GM10248 (cell line): Measurements from ENCODE around the gene RFTN1.

ENCODE experiments used
- CTCF ChIA-PET: fragments of 300-600 bp; sonication (Branson Sonifier 250); formaldehyde crosslinking; extraction: SDS; loops from one replicate; lab custom pipeline; 2021; ENCODE audit warnings: antibody characterized with exemption; lab: Yijun Ruan, JAX
- POLR2A ChIA-PET: fragments of 350-650 bp; sonication (Branson Sonifier 250); formaldehyde crosslinking; extraction: SDS; loops from one replicate; lab custom pipeline; 2020; ENCODE audit warnings: antibody characterized with exemption; lab: Yijun Ruan, JAX
- DNase-seq: peaks from one replicate; pipeline ENCODE4 v3.0.0; 2012; ENCODE audit errors: extremely low spot score
- CTCF ChIP-seq: IDR thresholded peaks from 2 replicates; pipeline ENCODE4 v1.5.1; 2012; ENCODE audit warnings: mild to moderate bottlenecking, low read depth; ENCODE audit errors: extremely low read depth, missing control alignments, control extremely low read depth

The RFTN1 gene

GRCh38 chr3:16407366-16407765, 106.1 kb downstream of the RFTN1 start:
- TF ChIP-seq CTCF = no peak
- DNase-seq = no peak
- ChIA-PET CTCF (interaction anchor here (0.9 to 2.0 kb wide), 9 partner anchors 11 to 35 kb away, joined by 3 to 6 read pairs (median 3); no protein-coding TSS in a partner anchor), POLR2A (no interaction called here)

- POLR2A ChIA-PET = no interaction called here
- DNase-seq = no peak
- no peak for TF ChIP-seq CTCF
- CTCF ChIA-PET = interaction anchor here (1.2 to 2.6 kb wide), 7 partner anchors 12 to 35 kb away, joined by 3 to 8 read pairs (median 5); no protein-coding TSS in a partner anchor
Measured at GRCh38 chr3:16406579-16406978, 106.9 kb downstream of the RFTN1 start.

- ChIA-PET CTCF (interaction anchor here (1.6 to 2.6 kb wide), 4 partner anchors 11 to 17 kb away, joined by 5 to 8 read pairs (median 6); no protein-coding TSS in a partner anchor), POLR2A (no interaction called here)
- no peak for TF ChIP-seq CTCF
- DNase-seq = no peak
Measured at GRCh38 chr3:16406166-16406565, 107.3 kb downstream of the RFTN1 start.

- POLR2A ChIA-PET = interaction anchor here (1.0 kb wide), 1 partner anchor 10 kb away, joined by 4 read pairs; no protein-coding TSS in a partner anchor
Measured at GRCh38 chr3:16404349-16404895, 109.1 kb downstream of the RFTN1 start.

GRCh38 chr3:16402451-16402850, 111.0 kb downstream of the RFTN1 start:
- DNase-seq = no peak
- ChIA-PET POLR2A (no interaction called here), CTCF (interaction anchor here (0.7 to 1.1 kb wide), 3 partner anchors 13 to 112 kb away, joined by 3 read pairs; no protein-coding TSS in a partner anchor)
- TF ChIP-seq CTCF = no peak

More at GRCh38 chr3:16404349-16404895, 109.1 kb downstream of the RFTN1 start:
- TF ChIP-seq CTCF = no peak
- DNase-seq = no peak
- CTCF ChIA-PET = interaction anchor here (1.1 to 2.6 kb wide), 6 partner anchors 10 to 65 kb away, joined by 3 to 8 read pairs (median 4); no protein-coding TSS in a partner anchor

GRCh38 chr3:16401273-16401672, 112.2 kb downstream of the RFTN1 start:
- CTCF ChIA-PET = interaction anchor here (1.2 kb wide), 1 partner anchor 19 kb away, joined by 3 read pairs; no protein-coding TSS in a partner anchor
- POLR2A ChIA-PET = interaction anchor here (0.6 kb wide), 1 partner anchor 88 kb away, joined by 3 read pairs; no protein-coding TSS in a partner anchor
- no peak for DNase-seq
- TF ChIP-seq CTCF = no peak
